Neural cell (in vitro differentiated cells): ENCODE data around the gene JUND.
A peak's percentile ranks its signal among the peaks of the same experiment; 100 is the strongest.

Experiments
- POLR2AphosphoS5 ChIP-seq: IDR thresholded peaks from 2 replicates; pipeline ENCODE4 v1.6.1; 2012
- TF ChIP-seq, protein P1 (sequence below): fragments of 450-650 bp; IDR thresholded peaks from 2 replicates; pipeline ENCODE4 v1.5.1; 2014; ENCODE audit warnings: antibody characterized with exemption, mild to moderate bottlenecking, moderate library complexity; ENCODE audit not compliant: poor library complexity, severe bottlenecking

DNA sequence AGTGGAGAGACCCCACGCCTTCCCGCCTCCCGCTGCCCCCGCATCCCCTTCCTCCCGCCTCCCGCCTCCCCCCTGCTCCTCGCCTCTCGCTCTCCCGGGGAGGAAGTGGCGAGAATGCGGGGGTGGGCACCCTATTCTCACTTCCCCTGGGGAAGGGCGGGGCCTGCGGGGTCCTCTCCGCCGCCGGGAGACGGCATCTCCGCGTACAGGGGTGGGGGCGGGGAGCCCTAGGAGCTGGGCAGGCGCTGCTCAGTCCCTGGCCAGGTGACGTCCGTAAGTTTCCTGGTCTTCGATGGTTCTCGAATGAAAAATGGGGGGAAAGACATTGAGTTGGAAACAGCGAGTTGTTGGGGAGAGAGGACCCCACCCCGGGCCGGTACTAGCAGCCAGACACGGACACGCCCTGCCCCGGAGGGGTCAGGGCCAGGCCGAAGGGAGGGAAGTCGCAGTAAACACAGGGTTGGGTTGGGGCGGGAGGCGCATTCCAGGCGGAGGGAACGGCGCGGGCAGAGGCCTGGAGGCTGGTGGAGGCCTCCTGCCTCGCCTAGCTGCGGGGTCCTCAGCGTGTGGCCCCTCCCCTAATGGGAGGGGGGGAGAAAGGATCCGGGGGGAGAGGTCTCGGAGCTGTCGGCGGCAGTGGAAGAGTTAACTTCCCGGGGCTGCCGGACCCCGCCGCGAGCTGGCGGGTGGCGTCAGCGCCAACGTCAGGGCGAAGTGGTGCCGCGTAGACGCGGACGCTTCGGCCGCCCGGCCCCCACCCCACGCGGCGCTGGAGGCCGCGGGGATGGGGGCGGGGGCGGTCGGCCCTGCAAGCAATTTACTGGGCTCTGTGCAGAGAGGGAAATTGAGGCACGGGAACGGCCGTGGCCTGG, 10.4 kb upstream of the JUND start:
- TF ChIP-seq POLR2AphosphoS5: peak; percentile 38
- TF ChIP-seq, protein P1, sequence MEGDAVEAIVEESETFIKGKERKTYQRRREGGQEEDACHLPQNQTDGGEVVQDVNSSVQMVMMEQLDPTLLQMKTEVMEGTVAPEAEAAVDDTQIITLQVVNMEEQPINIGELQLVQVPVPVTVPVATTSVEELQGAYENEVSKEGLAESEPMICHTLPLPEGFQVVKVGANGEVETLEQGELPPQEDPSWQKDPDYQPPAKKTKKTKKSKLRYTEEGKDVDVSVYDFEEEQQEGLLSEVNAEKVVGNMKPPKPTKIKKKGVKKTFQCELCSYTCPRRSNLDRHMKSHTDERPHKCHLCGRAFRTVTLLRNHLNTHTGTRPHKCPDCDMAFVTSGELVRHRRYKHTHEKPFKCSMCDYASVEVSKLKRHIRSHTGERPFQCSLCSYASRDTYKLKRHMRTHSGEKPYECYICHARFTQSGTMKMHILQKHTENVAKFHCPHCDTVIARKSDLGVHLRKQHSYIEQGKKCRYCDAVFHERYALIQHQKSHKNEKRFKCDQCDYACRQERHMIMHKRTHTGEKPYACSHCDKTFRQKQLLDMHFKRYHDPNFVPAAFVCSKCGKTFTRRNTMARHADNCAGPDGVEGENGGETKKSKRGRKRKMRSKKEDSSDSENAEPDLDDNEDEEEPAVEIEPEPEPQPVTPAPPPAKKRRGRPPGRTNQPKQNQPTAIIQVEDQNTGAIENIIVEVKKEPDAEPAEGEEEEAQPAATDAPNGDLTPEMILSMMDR: no peak
